GM12864 (cell line): ENCODE results near the gene BMP5.

Source experiments
- DNase-seq: peaks from one replicate; pipeline ENCODE4 v3.0.0-alpha.2; 2011; ENCODE audit warnings: low read depth
- H3K4me3 ChIP-seq: 2 replicates; pipeline ENCODE4 v1.5.1; 2011; ENCODE audit warnings: mild to moderate bottlenecking, low read depth, low read length, control low read depth
- TF ChIP-seq, protein P1 (sequence below): IDR thresholded peaks from 2 replicates; pipeline ENCODE4 v1.5.1; 2011; ENCODE audit warnings: low read depth, mild to moderate bottlenecking, moderate library complexity, low read length, control low read depth, inconsistent platforms; ENCODE audit errors: missing control alignments

BMP5 gene

DNA sequence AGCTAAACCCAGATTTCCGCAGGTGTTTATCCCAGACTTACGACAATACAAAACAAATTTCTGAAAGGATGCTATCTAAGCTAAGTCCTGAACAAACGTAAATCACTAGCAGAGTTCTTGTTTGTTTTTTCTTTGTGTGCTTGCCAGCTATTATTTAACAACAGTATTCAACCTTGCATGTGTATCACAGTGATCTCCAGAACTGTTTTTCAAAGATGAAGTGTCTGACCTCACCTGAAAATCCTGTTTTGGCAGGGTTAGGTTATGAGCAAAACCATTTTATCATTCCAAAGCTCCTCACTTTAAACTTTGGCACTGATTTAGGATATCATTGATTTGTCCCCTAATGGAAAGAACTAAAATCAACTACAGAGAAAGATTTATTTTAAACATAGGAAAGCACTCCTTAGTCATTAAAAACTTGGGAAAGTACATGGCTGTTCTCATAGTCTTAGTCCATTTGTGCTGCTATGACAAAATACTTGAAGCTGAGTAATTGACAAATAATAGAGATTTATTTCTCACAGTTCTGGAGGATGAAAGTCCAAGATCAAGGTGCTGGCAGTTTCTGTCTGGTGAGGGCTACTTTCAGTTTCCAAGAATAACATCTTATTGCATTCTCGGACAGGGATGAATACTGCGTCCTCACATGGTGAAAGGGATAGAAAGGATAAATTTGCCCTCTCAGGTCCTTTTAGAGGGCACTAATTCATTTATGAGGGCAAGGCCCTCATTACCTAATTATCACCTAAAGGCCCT is 20.8 kb upstream of the BMP5 start:
- TF ChIP-seq, protein P1, sequence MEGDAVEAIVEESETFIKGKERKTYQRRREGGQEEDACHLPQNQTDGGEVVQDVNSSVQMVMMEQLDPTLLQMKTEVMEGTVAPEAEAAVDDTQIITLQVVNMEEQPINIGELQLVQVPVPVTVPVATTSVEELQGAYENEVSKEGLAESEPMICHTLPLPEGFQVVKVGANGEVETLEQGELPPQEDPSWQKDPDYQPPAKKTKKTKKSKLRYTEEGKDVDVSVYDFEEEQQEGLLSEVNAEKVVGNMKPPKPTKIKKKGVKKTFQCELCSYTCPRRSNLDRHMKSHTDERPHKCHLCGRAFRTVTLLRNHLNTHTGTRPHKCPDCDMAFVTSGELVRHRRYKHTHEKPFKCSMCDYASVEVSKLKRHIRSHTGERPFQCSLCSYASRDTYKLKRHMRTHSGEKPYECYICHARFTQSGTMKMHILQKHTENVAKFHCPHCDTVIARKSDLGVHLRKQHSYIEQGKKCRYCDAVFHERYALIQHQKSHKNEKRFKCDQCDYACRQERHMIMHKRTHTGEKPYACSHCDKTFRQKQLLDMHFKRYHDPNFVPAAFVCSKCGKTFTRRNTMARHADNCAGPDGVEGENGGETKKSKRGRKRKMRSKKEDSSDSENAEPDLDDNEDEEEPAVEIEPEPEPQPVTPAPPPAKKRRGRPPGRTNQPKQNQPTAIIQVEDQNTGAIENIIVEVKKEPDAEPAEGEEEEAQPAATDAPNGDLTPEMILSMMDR: no peak
- no peak for DNase-seq
- H3K4me3 ChIP-seq: no peak overlapping the region

DNA sequence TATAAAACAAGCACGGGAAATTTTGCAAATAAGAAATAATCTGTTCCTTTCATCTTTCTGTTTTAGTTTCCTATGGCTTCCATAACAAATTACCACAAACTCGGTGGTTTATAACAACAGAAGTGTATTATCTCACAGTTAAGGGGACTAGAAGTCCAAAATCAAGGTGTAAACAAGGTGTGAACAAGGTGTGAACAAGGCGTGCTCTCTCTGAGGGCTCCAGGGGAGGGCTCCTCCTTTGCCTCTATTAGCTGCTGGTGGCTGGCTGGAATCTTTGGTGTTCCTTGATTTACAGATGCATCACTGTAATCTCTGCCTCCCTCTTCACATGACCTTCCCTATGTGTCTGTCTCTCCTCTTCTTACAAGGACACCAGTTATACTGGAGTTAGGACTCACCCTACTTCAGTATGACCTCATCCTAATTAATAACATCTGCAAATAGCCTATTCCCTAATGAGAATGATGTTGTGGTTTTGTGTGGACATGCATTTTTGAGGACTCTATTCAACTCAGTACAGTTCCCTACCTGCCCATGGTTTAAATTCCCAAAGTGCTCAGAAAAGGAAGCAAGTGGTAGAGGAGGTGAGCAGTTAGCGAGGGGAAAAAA is 17.5 kb upstream of the BMP5 start:
- H3K4me3 ChIP-seq: no peak overlapping the region
- TF ChIP-seq, protein P1: no peak
- DNase-seq: no peak

DNA sequence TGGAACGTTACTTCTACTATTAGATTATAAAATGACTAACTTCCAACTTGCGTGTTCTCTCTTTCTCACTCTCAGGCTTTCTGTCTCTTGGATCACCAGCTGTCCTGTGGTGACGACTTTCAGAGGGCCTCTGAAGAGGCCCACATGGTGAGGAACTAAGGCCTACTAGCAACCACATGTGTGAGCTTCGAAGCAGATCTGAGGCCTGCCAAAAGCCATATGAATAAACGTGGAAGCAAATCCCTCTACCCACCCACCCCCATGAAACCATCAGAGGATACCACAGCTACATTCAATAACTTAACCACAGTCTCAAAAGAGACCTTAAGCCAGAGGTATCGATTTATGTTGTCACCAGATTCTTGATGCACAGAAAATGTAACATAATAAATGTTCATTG is 13.5 kb upstream of the BMP5 start:
- TF ChIP-seq, protein P1: no peak
- DNase-seq: no peak
- H3K4me3 ChIP-seq: no peak overlapping the region

DNA sequence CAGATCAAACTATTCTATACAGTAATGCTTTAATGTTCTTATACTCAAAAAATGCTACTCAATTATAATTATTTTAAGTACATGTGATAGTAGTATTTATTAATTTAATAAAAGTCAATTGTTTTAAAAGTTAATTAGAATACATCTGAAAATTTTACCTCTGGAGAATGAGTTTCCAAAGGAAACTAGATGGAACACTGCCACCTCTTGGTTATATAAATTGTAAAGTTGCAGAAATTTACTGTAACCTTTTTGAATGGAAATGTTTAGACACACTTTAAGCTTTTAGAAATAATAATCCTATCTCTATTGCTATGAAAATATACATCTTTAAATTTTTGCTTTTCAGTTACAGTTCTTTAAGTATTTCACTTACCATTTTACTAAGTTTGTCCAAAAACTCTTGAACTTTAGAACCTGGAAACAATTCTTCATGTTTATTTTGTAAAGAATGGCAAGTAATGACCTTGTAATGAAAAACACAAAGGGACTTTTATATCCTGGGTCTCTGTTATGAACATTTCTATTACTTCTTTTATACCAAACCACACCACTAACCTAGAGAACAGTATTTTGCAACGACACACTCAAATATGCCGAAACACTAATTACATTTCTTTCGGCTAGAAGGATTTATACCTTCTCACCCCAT is 10.9 kb upstream of the BMP5 start:
- DNase-seq: no peak
- TF ChIP-seq, protein P1: no peak
- no peak overlapping the region for H3K4me3 ChIP-seq

DNA sequence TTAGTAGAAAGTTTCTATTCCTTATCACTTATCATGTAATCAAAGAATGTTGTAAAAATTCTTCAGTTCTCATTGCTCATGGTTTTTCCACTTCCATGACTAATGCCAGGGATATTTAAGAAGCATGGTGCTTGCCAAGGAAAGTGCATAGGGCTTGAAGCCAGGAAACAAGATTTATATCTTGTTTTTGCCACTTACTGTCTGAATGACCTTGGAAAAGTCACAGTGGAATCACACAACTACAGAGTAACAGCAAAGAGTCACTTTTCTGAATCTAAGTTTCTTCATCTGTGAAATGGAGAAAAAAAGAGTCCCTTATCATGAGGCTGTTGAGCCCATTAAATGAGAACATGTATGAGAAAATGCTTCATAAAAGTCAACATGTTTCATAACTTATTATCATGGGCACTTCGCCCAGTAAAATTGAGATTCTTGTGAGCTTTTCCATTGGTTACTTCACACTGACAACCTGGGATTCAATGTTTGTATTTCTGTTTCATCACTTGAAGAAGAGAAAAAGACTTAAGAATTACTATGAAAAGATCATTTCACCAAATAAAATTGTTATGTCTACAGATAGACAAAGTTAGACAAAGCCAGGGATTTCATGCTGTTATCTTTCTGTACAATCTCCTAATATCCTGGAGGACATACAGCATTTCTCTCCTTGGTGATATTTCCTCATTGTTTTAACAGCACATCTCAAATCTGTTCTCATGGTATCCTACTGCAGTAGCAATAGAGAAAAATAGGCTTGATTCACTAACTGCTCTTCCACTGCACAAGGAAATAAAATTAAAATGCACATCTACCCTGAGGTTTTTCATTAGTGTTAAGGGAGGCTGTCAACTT is 7.6 kb upstream of the BMP5 start:
- H3K4me3 ChIP-seq: no peak overlapping the region
- DNase-seq: no peak
- TF ChIP-seq, protein P1: no peak

DNA sequence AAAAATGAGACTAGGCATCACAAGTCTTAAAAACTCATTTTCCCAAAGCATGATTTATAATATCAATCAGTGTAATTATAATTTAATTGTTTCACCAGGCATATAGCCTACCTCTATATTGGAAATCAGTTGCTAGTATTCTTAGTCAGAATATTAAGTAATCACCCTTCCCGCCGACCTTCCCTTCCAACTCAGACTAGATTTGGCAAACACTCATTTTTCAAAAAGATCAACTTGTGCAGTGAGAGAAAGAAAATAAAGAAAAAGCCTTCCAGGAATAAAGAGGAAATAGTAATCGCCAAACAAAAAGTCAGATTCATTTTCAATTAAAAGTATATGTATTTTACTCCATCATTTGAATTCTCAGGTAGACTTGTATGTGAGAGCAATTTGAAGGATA is 1.9 kb upstream of the BMP5 start:
- DNase-seq: no peak
- TF ChIP-seq, protein P1: no peak
- H3K4me3 ChIP-seq: no peak overlapping the region
